Loucy (cell line): ENCODE data around the gene NDST4.

ENCODE experiments used
- CTCF ChIP-seq: fragments of 200-600 bp; sonication (generic); conservative IDR thresholded peaks from 2 replicates; pipeline ENCODE4 v1.5.1; 2014; ENCODE audit warnings: mild to moderate bottlenecking, antibody characterized with exemption, low read length
- EZH2phosphoT487 ChIP-seq: fragments of 200-600 bp; IDR thresholded peaks from 2 replicates; pipeline ENCODE4 v1.6.1; 2018; ENCODE audit warnings: antibody characterized with exemption, mild to moderate bottlenecking, moderate library complexity, borderline replicate concordance

- TF ChIP-seq CTCF, result no peak
- no peak for TF ChIP-seq EZH2phosphoT487
These were observed 167.8 kb downstream of the NDST4 start for GRCh38 chr4:114945616-114946015.
